B cell (primary cell): ENCODE measurements around the gene URM1. TPM values are rescaled to one million over a fixed set of nuclear protein-coding genes. Genes with fewer than 3 reads are reported as not detected.

Experiments used
- ATAC-seq: fragments of 200-7000 bp; cut with Tn5 transposase; one replicate; pipeline ENCODE4 v1.10.0; 2021; ENCODE audit warnings: low read depth, mild to moderate bottlenecking, moderate number of reproducible peaks, moderate library complexity
- CTCF ChIA-PET: fragments of 350-600 bp; sonication (Branson Sonifier 250); formaldehyde crosslinking; loops from one replicate; lab custom pipeline; 2021; ENCODE audit warnings: antibody characterized with exemption, inconsistent platforms; lab: Charles Lee
- POLR2A ChIA-PET: fragments of 350-600 bp; sonication (Branson Sonifier 250); formaldehyde crosslinking; loops from one replicate; lab custom pipeline; 2021; ENCODE audit warnings: antibody characterized with exemption; lab: Charles Lee
- DNase-seq: peaks from one replicate; pipeline ENCODE4 v3.0.0; 2013
- H2AFZ ChIP-seq: 2 replicates; pipeline ENCODE4 v1.6.1; 2012; ENCODE audit warnings: mild to moderate bottlenecking, low read depth, low read length; ENCODE audit not compliant: insufficient read depth, poor library complexity, severe bottlenecking
- H3K27ac ChIP-seq, 2 donors: 1 replicate in 1 of 2; 2 replicates in 1 of 2; pipeline ENCODE4 v1.5.1; 2012 to 2013; ENCODE audit warnings: low read length in 2 of 2, mild to moderate bottlenecking in 2 of 2, moderate library complexity in 1 of 2
- H3K27me3 ChIP-seq, 4 experiments: fragments of 200-600 bp in 1 of 4; sonication (generic) in 1 of 4; replicated peaks in 1 of 4; 1 replicate in 2 of 4; 2 replicates in 2 of 4; pipeline versions ENCODE4 v1.6.1 to v1.7.0; 2013 to 2016; ENCODE audit warnings: low read length in 3 of 4, mild to moderate bottlenecking in 2 of 4, mixed read lengths in 1 of 4, moderate library complexity in 1 of 4; ENCODE audit not compliant: insufficient read depth in 4 of 4, control insufficient read depth in 3 of 4; ENCODE audit errors: control extremely low read depth in 1 of 4
- H3K36me3 ChIP-seq, 2 experiments: replicated peaks in 1 of 2; 1 replicate in 1 of 2; 2 replicates in 1 of 2; pipeline versions ENCODE4 v1.6.1 to v1.7.1; 2013; ENCODE audit warnings: low read length in 1 of 2; ENCODE audit not compliant: insufficient read depth in 2 of 2, control insufficient read depth in 1 of 2; ENCODE audit errors: control extremely low read depth in 1 of 2, extremely low read depth in 1 of 2
- H3K4me1 ChIP-seq, 2 donors: fragments of 200-600 bp in 1 of 2; sonication (generic) in 1 of 2; 1 replicate in 1 of 2; 2 replicates in 1 of 2; pipeline versions ENCODE4 v1.5.1 to v1.6.1; 2013 to 2017; ENCODE audit warnings: low read length in 2 of 2; ENCODE audit not compliant: control insufficient read depth in 2 of 2, insufficient read depth in 2 of 2
- H3K4me2 ChIP-seq: replicated peaks from 2 replicates; pipeline ENCODE3; 2012; ENCODE audit warnings: mild to moderate bottlenecking, low read depth, low read length; ENCODE audit not compliant: poor library complexity, severe bottlenecking
- H3K4me3 ChIP-seq, 5 experiments: fragments of 200-600 bp in 1 of 5; sonication (generic) in 1 of 5; 1 replicate in 3 of 5; 2 replicates in 2 of 5; pipeline versions ENCODE4 v1.5.1 to v1.7.0; 2011 to 2016; ENCODE audit warnings: low read length in 4 of 5, mild to moderate bottlenecking in 4 of 5, low read depth in 2 of 5, control low read depth in 1 of 5, moderate library complexity in 1 of 5; ENCODE audit not compliant: insufficient read depth in 1 of 5; ENCODE audit errors: control extremely low read depth in 1 of 5, extremely low read depth in 1 of 5
- H3K79me2 ChIP-seq: fragments of 200-600 bp; sonication (generic); one replicate; pipeline ENCODE4 v1.6.0; 2016; ENCODE audit warnings: low read length; ENCODE audit not compliant: control insufficient read depth, insufficient read depth
- H3K9ac ChIP-seq: fragments of 200-600 bp; sonication (generic); 2 replicates; pipeline ENCODE4 v1.6.1; 2017; ENCODE audit warnings: mild to moderate bottlenecking, low read length, moderate library complexity
- H3K9me3 ChIP-seq, 3 donors: one replicate each; pipeline versions ENCODE4 v1.6.1 to v1.7.1; 2013; ENCODE audit warnings: low read length in 2 of 3; ENCODE audit not compliant: control insufficient read depth in 2 of 3, insufficient read depth in 1 of 3; ENCODE audit errors: control extremely low read depth in 1 of 3
- H4K20me1 ChIP-seq: 2 replicates; pipeline ENCODE4 v1.6.0; 2012; ENCODE audit warnings: mild to moderate bottlenecking, low read length; ENCODE audit not compliant: insufficient read depth, control insufficient read depth, poor library complexity, severe bottlenecking
- H3K27ac Mint-ChIP-seq: one replicate; pipeline ENCODE4 v1.8.0; 2021; ENCODE audit warnings: mixed read lengths
- H3K27me3 Mint-ChIP-seq: one replicate; pipeline ENCODE4 v1.8.0; 2021; ENCODE audit warnings: mixed read lengths
- H3K4me1 Mint-ChIP-seq: one replicate; pipeline ENCODE4 v1.8.0; 2021; ENCODE audit warnings: mixed read lengths
- H3K4me3 Mint-ChIP-seq: one replicate; pipeline ENCODE4 v1.8.0; 2021; ENCODE audit warnings: mixed read lengths
- H3K9me3 Mint-ChIP-seq: one replicate; pipeline ENCODE4 v1.8.0; 2022; ENCODE audit warnings: mixed read lengths; ENCODE audit not compliant: insufficient read depth
- EZH2 ChIP-seq: IDR thresholded peaks from 2 replicates; pipeline ENCODE4 v1.6.1; 2012; ENCODE audit warnings: borderline replicate concordance, low read depth, mild to moderate bottlenecking, moderate library complexity, low read length; ENCODE audit not compliant: insufficient read depth, poor library complexity, severe bottlenecking
- WGBS: methylation state at CpG from one replicate; pipeline ENCODE4 v1.1.5; 2013; ENCODE audit warnings: missing lambda C conversion rate; ENCODE audit not compliant: insufficient coverage; 5-methylcytosine and 5-hydroxymethylcytosine counted together
- intact Hi-C: fragments of 100-400 bp; cut with micrococcal nuclease; formaldehyde crosslinking; loops from one replicate; pipeline ENCODE4 v1.10.0; 2022
- polyA plus RNA-seq: library from polyadenylated mRNA; depleted of rRNA; stranded (reverse); fragments of >200 nt; gene quantifications from 2 replicates; pipeline ENCODE4 v1.2.3, GENCODE V29; 2012
- total RNA-seq, 2 donors: library from RNA; stranded (reverse); fragments of 120-200 nt in 1 of 2; gene quantifications; 1 replicate in 1 of 2; 2 replicates in 1 of 2; pipeline versions ENCODE4 v1.2.3 to v1.2.4, GENCODE V29; 2013 to 2022
- TF ChIP-seq, protein P1 (sequence below): fragments of 200-600 bp; IDR thresholded peaks from one replicate; pipeline ENCODE4 v1.8.0; 2022; ENCODE audit warnings: antibody characterized with exemption, mild to moderate bottlenecking

URM1 gene
- total and polyA plus RNA-seq, 2 donors (not counting 1 experiment from before 2014, with no cell fraction given), result 40.3 to 43.8 TPM

DNA sequence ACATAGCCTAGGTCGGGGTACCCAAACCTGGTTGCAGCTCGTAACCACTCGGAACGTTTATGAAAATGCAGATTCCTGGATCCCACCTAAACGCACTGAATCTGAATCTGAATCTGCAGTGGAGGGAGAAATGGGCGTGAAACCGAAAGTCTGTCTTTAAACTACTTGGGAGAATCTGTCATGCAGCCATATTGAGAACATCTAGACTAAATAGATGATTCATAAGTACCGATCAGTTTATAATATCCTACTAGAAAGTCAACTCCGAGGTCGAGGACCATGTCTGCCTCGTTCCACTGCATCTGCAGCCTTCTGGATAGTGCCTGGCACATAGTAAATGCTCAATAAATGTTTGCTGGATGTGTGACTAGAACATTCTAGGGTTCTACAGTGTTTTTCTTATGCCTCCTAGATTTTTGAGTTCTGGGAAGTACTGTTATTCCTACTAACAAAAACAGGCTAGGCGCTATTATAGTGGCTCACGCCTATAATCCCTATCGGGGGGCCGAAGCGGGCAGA, 47.9 kb upstream of the URM1 start:
- Histone ChIP-seq H3K9me3 (no peaks in the 10 kb centered on the region), H3K4me1 (peaks cover 17 to 22% of the 10 kb centered on the region in 2 donors), H3K4me2 (peak overlapping the region; percentile 95), H4K20me1 (peaks cover 5% of the 10 kb centered on the region), H3K4me3 (peak overlapping the region; percentile 61 to 95 (median 92)), H3K27ac (peak overlapping the region; percentile 45 to 78), H3K9ac (peak overlapping the region; percentile 73), H3K36me3 (peaks cover 1 to 18% of the 10 kb centered on the region in 2 experiments), H3K79me2 (peaks cover 44% of the 10 kb centered on the region), H2AFZ (peak overlapping the region; percentile 94), H3K27me3 (no peaks in the 10 kb centered on the region)
- peak overlapping the region; percentile 98 for H3K27ac Mint-ChIP-seq
- ChIA-PET CTCF (interaction anchor here (1.1 kb wide), 2 partner anchors 18 to 47 kb away, joined by 3 read pairs; partner anchors contain the start of gene URM1), POLR2A (no interaction called here)
- no peak for TF ChIP-seq EZH2
- TF ChIP-seq, protein P1, sequence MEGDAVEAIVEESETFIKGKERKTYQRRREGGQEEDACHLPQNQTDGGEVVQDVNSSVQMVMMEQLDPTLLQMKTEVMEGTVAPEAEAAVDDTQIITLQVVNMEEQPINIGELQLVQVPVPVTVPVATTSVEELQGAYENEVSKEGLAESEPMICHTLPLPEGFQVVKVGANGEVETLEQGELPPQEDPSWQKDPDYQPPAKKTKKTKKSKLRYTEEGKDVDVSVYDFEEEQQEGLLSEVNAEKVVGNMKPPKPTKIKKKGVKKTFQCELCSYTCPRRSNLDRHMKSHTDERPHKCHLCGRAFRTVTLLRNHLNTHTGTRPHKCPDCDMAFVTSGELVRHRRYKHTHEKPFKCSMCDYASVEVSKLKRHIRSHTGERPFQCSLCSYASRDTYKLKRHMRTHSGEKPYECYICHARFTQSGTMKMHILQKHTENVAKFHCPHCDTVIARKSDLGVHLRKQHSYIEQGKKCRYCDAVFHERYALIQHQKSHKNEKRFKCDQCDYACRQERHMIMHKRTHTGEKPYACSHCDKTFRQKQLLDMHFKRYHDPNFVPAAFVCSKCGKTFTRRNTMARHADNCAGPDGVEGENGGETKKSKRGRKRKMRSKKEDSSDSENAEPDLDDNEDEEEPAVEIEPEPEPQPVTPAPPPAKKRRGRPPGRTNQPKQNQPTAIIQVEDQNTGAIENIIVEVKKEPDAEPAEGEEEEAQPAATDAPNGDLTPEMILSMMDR, result no peak
- ATAC-seq (no peak), DNase-seq (no peak)
- no peaks in the 10 kb centered on the region for H3K27me3 Mint-ChIP-seq
- H3K9me3 Mint-ChIP-seq, result no peaks in the 10 kb centered on the region
- peak overlapping the region; percentile 97 for H3K4me3 Mint-ChIP-seq
- intact Hi-C loops, result loop anchor here (5.0 kb wide), 2 partner anchors 131 to 229 kb away; partner anchors contain the start of genes CIZ1 and SPTAN1
- 49% methylated on average over 8 of the region's 16 CpGs for WGBS
- H3K4me1 Mint-ChIP-seq, result peaks cover 31% of the 10 kb centered on the region

DNA sequence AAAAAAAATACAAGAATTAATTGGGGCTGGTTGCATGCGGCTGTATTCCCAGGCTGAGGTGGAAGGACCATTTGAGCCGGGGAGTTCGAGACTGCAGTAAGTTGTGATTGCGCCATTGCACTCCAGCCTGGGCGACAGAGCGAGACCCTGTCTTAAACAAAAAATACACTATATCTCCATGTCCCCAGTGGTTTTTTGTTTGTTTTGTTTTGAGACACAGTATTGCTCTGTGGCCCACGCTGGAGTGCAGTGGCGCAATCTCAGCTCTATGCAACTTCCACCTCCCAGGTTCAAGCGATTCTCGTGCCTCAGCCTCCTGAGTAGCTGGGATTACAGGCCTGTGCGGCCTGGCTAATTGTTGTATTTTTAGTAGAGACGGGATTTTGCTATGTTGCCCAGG, 47.4 kb upstream of the URM1 start:
- Histone ChIP-seq H3K9me3 (no peaks in the 10 kb centered on the region), H3K9ac (peak overlapping the region; percentile 73), H3K4me1 (peaks cover 17 to 22% of the 10 kb centered on the region in 2 donors), H3K27ac (no peak overlapping the region), H3K79me2 (peaks cover 49% of the 10 kb centered on the region), H2AFZ (no peak overlapping the region), H4K20me1 (peaks cover 5% of the 10 kb centered on the region), H3K36me3 (peaks cover 2 to 20% of the 10 kb centered on the region in 2 experiments), H3K4me2 (peak overlapping the region; percentile 95), H3K27me3 (no peaks in the 10 kb centered on the region), H3K4me3 (peak overlapping the region in 3 of 5 experiments; percentile 61 to 95 (median 92))
- peak overlapping the region; percentile 97 for H3K4me3 Mint-ChIP-seq
- TF ChIP-seq EZH2, result no peak
- TF ChIP-seq, protein P1, result no peak
- intact Hi-C loops, result loop anchor here (5.0 kb wide), 2 partner anchors 131 to 229 kb away; partner anchors contain the start of genes CIZ1 and SPTAN1
- ChIA-PET POLR2A (no interaction called here), CTCF (interaction anchor here (0.6 to 1.1 kb wide), 3 partner anchors 18 to 47 kb away, joined by 3 read pairs; partner anchors contain the start of gene URM1)
- 100% methylated on average over 2 of the region's 12 CpGs for WGBS
- no peaks in the 10 kb centered on the region for H3K9me3 Mint-ChIP-seq
- DNase-seq (no peak), ATAC-seq (no peak)
- H3K27ac Mint-ChIP-seq, result no peak overlapping the region
- no peaks in the 10 kb centered on the region for H3K27me3 Mint-ChIP-seq
- H3K4me1 Mint-ChIP-seq, result peaks cover 31% of the 10 kb centered on the region
